ENCODE data around the gene ANKRD30A.
"Not testable (repeated sequence)": the region's sequence is repeated elsewhere in the genome, so short reads cannot be mapped to it uniquely, and the experiment has no call there.

- not testable (repeated sequence) for TF ChIP-seq POLR2A, CTCF (IDR thresholded peaks at IDR 0.05)
These were observed 130.4 kb downstream of the ANKRD30A start for GRCh38 chr10:37255837-37256236.

Measured in ovary (tissue), 3 donors.